Mesothelial cell of epicardium (in vitro differentiated cells): ENCODE data around the gene SOD1. TPM values are rescaled to one million over a fixed set of nuclear protein-coding genes. Genes with fewer than 3 reads are reported as not detected.

Source experiments
- DNase-seq, 2 experiments: peaks; one replicate each; pipeline ENCODE4 v3.0.0; 2021; ENCODE audit warnings: low spot score in 2 of 2; ENCODE audit not compliant: unreplicated experiment in 2 of 2
- H3K27ac Mint-ChIP-seq: 2 replicates; pipeline ENCODE4 v1.8.0; 2021; ENCODE audit warnings: mixed read lengths
- H3K27me3 Mint-ChIP-seq: 2 replicates; pipeline ENCODE4 v1.8.0; 2021; ENCODE audit warnings: low read depth, mixed read lengths
- H3K36me3 Mint-ChIP-seq: 2 replicates; pipeline ENCODE4 v1.8.0; 2021; ENCODE audit warnings: mixed read lengths
- H3K4me1 Mint-ChIP-seq: 2 replicates; pipeline ENCODE4 v1.8.0; 2021; ENCODE audit warnings: mixed read lengths
- H3K4me3 Mint-ChIP-seq: 2 replicates; pipeline ENCODE4 v1.8.0; 2021; ENCODE audit warnings: mild to moderate bottlenecking, moderate library complexity, mixed read lengths
- H3K9me3 Mint-ChIP-seq: 2 replicates; pipeline ENCODE4 v1.8.0; 2021; ENCODE audit warnings: mixed read lengths
- total RNA-seq: library from RNA; stranded (reverse); gene quantifications from 3 replicates; pipeline ENCODE4 v1.2.1, GENCODE V29; 2021
- TF ChIP-seq, protein P1 (sequence below): fragments of 200-600 bp; sonication (generic); IDR thresholded peaks from one replicate; pipeline ENCODE4 v1.5.0; 2021; ENCODE audit warnings: antibody characterized with exemption; ENCODE audit not compliant: unreplicated experiment

SOD1 gene
- total RNA-seq, 1 donor from 2014 or later, result 154 TPM

GRCh38 chr21:31666445-31667010 is 7.0 kb downstream of the SOD1 start:
- peaks cover 25% of the 10 kb centered on the region for H3K36me3 Mint-ChIP-seq
- no peak for DNase-seq
- no peak overlapping the region for H3K27ac Mint-ChIP-seq
- H3K4me3 Mint-ChIP-seq, result no peak overlapping the region
- TF ChIP-seq, protein P1, sequence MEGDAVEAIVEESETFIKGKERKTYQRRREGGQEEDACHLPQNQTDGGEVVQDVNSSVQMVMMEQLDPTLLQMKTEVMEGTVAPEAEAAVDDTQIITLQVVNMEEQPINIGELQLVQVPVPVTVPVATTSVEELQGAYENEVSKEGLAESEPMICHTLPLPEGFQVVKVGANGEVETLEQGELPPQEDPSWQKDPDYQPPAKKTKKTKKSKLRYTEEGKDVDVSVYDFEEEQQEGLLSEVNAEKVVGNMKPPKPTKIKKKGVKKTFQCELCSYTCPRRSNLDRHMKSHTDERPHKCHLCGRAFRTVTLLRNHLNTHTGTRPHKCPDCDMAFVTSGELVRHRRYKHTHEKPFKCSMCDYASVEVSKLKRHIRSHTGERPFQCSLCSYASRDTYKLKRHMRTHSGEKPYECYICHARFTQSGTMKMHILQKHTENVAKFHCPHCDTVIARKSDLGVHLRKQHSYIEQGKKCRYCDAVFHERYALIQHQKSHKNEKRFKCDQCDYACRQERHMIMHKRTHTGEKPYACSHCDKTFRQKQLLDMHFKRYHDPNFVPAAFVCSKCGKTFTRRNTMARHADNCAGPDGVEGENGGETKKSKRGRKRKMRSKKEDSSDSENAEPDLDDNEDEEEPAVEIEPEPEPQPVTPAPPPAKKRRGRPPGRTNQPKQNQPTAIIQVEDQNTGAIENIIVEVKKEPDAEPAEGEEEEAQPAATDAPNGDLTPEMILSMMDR, result no peak
- H3K27me3 Mint-ChIP-seq, result no peaks in the 10 kb centered on the region
- H3K4me1 Mint-ChIP-seq, result peaks cover 22% of the 10 kb centered on the region
- H3K9me3 Mint-ChIP-seq, result no peaks in the 10 kb centered on the region

DNA sequence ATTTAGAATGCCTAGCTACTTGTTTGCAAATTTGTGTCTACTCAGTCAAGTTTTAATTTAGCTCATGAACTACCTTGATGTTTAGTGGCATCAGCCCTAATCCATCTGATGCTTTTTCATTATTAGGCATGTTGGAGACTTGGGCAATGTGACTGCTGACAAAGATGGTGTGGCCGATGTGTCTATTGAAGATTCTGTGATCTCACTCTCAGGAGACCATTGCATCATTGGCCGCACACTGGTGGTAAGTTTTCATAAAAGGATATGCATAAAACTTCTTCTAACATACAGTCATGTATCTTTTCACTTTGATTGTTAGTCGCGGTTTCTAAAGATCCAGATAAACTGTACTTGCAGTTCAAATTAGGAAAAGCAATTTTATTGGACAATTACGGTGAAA is 7.6 kb downstream of the SOD1 start:
- H3K9me3 Mint-ChIP-seq, result no peaks in the 10 kb centered on the region
- no peak for DNase-seq
- no peak overlapping the region for H3K27ac Mint-ChIP-seq
- no peak overlapping the region for H3K4me3 Mint-ChIP-seq
- H3K36me3 Mint-ChIP-seq, result peaks cover 21% of the 10 kb centered on the region
- H3K4me1 Mint-ChIP-seq, result peaks cover 16% of the 10 kb centered on the region
- TF ChIP-seq, protein P1, result no peak
- H3K27me3 Mint-ChIP-seq, result no peaks in the 10 kb centered on the region

- Mint-ChIP-seq H3K27ac (no peak overlapping the region), H3K4me1 (peaks cover 14% of the 10 kb centered on the region)
These were observed 8.1 kb downstream of the SOD1 start for GRCh38 chr21:31667639-31668038.

GRCh38 chr21:31668651-31669491 is 9.4 kb downstream of the SOD1 start:
- H3K4me1 Mint-ChIP-seq, result peaks cover 14% of the 10 kb centered on the region
- H3K9me3 Mint-ChIP-seq, result no peaks in the 10 kb centered on the region
- no peaks in the 10 kb centered on the region for H3K27me3 Mint-ChIP-seq
- peak overlapping the region; percentile 50 for H3K27ac Mint-ChIP-seq
- no peak overlapping the region for H3K4me3 Mint-ChIP-seq
- TF ChIP-seq, protein P1, result no peak
- no peak for DNase-seq
- peaks cover 20% of the 10 kb centered on the region for H3K36me3 Mint-ChIP-seq

More at GRCh38 chr21:31667639-31668038, 8.1 kb downstream of the SOD1 start:
- Mint-ChIP-seq H3K4me3 (no peak overlapping the region), H3K27me3 (no peaks in the 10 kb centered on the region), H3K36me3 (peaks cover 19% of the 10 kb centered on the region), H3K9me3 (no peaks in the 10 kb centered on the region)
- TF ChIP-seq, protein P1, result no peak
- no peak for DNase-seq

DNA sequence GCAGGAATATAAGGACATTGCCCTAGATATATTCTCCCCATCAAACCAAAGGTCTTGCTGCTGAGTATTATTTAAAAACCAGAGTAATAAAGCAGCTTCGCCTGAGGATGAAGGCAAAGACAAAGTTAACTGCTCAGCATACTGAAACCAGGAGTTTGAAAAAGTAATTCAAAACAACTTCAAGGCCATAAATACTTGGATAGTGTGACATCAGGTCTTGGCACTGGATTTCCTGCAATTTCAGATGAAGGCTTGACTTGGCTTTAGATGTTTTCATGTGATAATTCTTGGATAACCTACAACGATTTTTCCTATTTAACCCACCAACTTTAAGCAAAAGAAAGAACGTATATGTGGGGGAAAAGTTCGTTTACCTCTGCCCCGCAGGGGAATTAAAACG is 10.6 kb downstream of the SOD1 start:
- DNase-seq, result no peak
- Mint-ChIP-seq H3K36me3 (peaks cover 14% of the 10 kb centered on the region), H3K9me3 (no peaks in the 10 kb centered on the region), H3K27ac (no peak overlapping the region), H3K27me3 (no peaks in the 10 kb centered on the region), H3K4me3 (no peak overlapping the region), H3K4me1 (peaks cover 12% of the 10 kb centered on the region)
- TF ChIP-seq, protein P1, result no peak
